NCI-H2227 (cell line): ENCODE data around the gene PANX2.
"Not testable (repeated sequence)": the region's sequence is repeated elsewhere in the genome, so short reads cannot be mapped to it uniquely, and the experiment has no call there.

Source experiments
- DNase-seq: peaks from one replicate; lab custom pipeline; 2025; ENCODE audit not compliant: unreplicated experiment; lab: John Stamatoyannopoulos, UW

PANX2 gene

GRCh38 chr22:50170453-50171318 lies at the start of gene PANX2:
TSS of gene PANX2 (plus strand) at chr22:50170731. CDS start at chr22:50170731, 0 bp downstream.
- peak; percentile 25 for DNase-seq

- no peak for DNase-seq
Measured at GRCh38 chr22:50121202-50121740, 49.3 kb upstream of the PANX2 start.

GRCh38 chr22:50123119-50123518 lies 47.4 kb upstream of the PANX2 start:
- no peak for DNase-seq

- DNase-seq = no peak
Measured at GRCh38 chr22:50125029-50125428, 45.5 kb upstream of the PANX2 start.

GRCh38 chr22:50129121-50129736 lies 41.3 kb upstream of the PANX2 start:
- no peak for DNase-seq

GRCh38 chr22:50131894-50132293 lies 38.6 kb upstream of the PANX2 start:
- DNase-seq = no peak

- no peak for DNase-seq
Measured at GRCh38 chr22:50134481-50134880, 36.0 kb upstream of the PANX2 start.

- DNase-seq = no peak
Measured at GRCh38 chr22:50136581-50137015, 33.9 kb upstream of the PANX2 start.

GRCh38 chr22:50137277-50137676 lies 33.3 kb upstream of the PANX2 start:
- DNase-seq = not testable (repeated sequence)

- no peak for DNase-seq
Measured at GRCh38 chr22:50138041-50138440, 32.5 kb upstream of the PANX2 start.

- no peak for DNase-seq
Measured at GRCh38 chr22:50138988-50139387, 31.5 kb upstream of the PANX2 start.

GRCh38 chr22:50139843-50140415 lies 30.6 kb upstream of the PANX2 start:
- DNase-seq = no peak

GRCh38 chr22:50140615-50141014 lies 29.9 kb upstream of the PANX2 start:
- DNase-seq = no peak

GRCh38 chr22:50141462-50141861 lies 29.1 kb upstream of the PANX2 start:
- DNase-seq = no peak

- DNase-seq = peak; percentile 10
Measured at GRCh38 chr22:50141891-50142363, 28.6 kb upstream of the PANX2 start.

GRCh38 chr22:50143096-50143495 lies 27.4 kb upstream of the PANX2 start:
- no peak for DNase-seq

GRCh38 chr22:50144005-50144614 lies 26.4 kb upstream of the PANX2 start:
- no peak for DNase-seq

GRCh38 chr22:50145721-50146438 lies 24.7 kb upstream of the PANX2 start:
- DNase-seq = no peak

GRCh38 chr22:50146439-50147238 lies 23.9 kb upstream of the PANX2 start:
- peak; percentile 70 for DNase-seq
